ENCODE measurements around the gene IRF3. TPM values are rescaled to one million over a fixed set of nuclear protein-coding genes. Genes with fewer than 3 reads are reported as not detected.

IRF3 gene
- polyA plus RNA-seq, 1 donor (not counting 4 experiments of a cell fraction or from before 2014, with no cell fraction given), result 50.4 TPM

DNA sequence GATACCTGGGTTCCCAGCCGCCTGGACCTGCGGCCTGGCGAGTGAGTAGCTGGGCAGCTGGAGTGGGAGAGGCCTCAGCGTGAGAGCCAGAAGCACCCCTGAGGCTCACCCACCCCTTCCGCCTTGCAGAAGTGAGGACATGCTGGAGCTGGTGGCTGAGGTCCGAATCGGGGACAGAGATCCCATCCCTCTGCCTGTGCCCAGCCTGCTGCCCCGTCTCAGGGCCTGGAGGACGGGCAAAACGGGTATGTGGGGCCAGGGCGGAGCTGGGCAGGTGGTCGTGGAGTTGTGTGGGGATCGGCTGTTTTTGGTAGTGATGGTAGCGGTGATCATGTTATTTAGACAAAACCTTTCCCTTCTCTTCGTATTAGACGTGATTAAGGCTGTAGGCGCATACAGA is 19.1 kb downstream of the IRF3 start:
- H3K79me2 ChIP-seq (ENCODE audit: control insufficient read depth, insufficient read depth, low read length), result peaks cover 76% of the 10 kb centered on the region
- H3K36me3 ChIP-seq (ENCODE audit: control insufficient read depth in 2 of 2, extremely low read depth in 1 of 2, insufficient read depth in 2 of 2, low read length in 2 of 2), result peaks cover 27 to 28% of the 10 kb centered on the region in 2 experiments
- H3K9ac ChIP-seq (ENCODE audit: control insufficient read depth, extremely low read depth, insufficient read depth, low read length), result no peak overlapping the region
- no peak for FAIRE-seq
- dilution Hi-C loops (cut with MboI; ENCODE audit: extremely low pct_ligation_motif_present, low sequenced_read_pairs), result no loop called here
- H2AFZ ChIP-seq (ENCODE audit: control insufficient read depth, low read length), result no peak overlapping the region
- no peak overlapping the region for H3K27ac ChIP-seq (ENCODE audit: control insufficient read depth, insufficient read depth, low read length)
- H3K4me1 ChIP-seq (ENCODE audit: control insufficient read depth, extremely low read depth, insufficient read depth, low read length), result peaks cover 12% of the 10 kb centered on the region
- H3K9me1 ChIP-seq (ENCODE audit: control insufficient read depth, extremely low read depth, insufficient read depth, low read length), result no peaks in the 10 kb centered on the region
- TF ChIP-seq, protein P1, sequence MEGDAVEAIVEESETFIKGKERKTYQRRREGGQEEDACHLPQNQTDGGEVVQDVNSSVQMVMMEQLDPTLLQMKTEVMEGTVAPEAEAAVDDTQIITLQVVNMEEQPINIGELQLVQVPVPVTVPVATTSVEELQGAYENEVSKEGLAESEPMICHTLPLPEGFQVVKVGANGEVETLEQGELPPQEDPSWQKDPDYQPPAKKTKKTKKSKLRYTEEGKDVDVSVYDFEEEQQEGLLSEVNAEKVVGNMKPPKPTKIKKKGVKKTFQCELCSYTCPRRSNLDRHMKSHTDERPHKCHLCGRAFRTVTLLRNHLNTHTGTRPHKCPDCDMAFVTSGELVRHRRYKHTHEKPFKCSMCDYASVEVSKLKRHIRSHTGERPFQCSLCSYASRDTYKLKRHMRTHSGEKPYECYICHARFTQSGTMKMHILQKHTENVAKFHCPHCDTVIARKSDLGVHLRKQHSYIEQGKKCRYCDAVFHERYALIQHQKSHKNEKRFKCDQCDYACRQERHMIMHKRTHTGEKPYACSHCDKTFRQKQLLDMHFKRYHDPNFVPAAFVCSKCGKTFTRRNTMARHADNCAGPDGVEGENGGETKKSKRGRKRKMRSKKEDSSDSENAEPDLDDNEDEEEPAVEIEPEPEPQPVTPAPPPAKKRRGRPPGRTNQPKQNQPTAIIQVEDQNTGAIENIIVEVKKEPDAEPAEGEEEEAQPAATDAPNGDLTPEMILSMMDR (optimal IDR thresholded peaks at IDR 0.05 in 1 of 3, IDR thresholded peaks at IDR 0.05 in 1 of 3, conservative IDR thresholded peaks at IDR 0.05 in 1 of 3; ENCODE audit: extremely low read depth in 1 of 3, insufficient read depth in 2 of 3, low read length in 3 of 3), result no peak
- no peak for TF ChIP-seq EZH2 (IDR thresholded peaks at IDR 0.05; ENCODE audit: low read length)
- H3K4me2 ChIP-seq (ENCODE audit: control insufficient read depth, extremely low read depth, insufficient read depth, low read depth, low read length), result no peak overlapping the region
- no peaks in the 10 kb centered on the region for H3K27me3 ChIP-seq (ENCODE audit: control insufficient read depth, extremely low read depth, insufficient read depth, low read length)
- no peak overlapping the region for H3K4me3 ChIP-seq (ENCODE audit: control insufficient read depth in 2 of 3, extremely low read depth in 1 of 3, insufficient read depth in 2 of 3, low read depth in 1 of 3, low read length in 3 of 3)
- DNase-seq (ENCODE audit: low read depth, low spot score), result no peak
- peaks cover 6% of the 10 kb centered on the region for H4K20me1 ChIP-seq (ENCODE audit: control insufficient read depth, extremely low read depth, insufficient read depth, low read length)
- H3K9me3 ChIP-seq (ENCODE audit: control insufficient read depth, low read depth, low read length), result no peaks in the 10 kb centered on the region

DNA sequence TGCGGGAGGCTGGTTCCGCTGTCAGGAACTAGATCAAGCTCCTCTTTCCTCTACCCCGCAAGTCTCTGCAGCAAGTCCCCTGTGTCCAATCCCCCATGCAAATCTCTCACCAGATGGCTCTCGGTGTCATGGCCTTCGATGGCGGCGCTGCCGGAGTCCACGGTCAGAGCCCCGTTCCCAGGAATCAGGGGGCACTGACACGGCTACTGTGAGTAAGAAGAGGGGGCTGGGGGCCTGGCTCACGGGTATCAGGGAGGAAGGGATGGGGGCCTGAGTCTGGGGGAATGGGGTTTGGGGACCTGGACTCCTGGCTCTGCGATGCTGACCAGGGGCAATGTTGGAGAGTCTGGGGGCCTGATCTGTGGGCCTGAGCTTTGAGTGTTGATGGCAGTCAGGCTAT is 19.7 kb downstream of the IRF3 start:
- peaks cover 73% of the 10 kb centered on the region for H3K79me2 ChIP-seq (ENCODE audit: control insufficient read depth, insufficient read depth, low read length)
- no peaks in the 10 kb centered on the region for H3K27me3 ChIP-seq (ENCODE audit: control insufficient read depth, extremely low read depth, insufficient read depth, low read length)
- no peak for DNase-seq (ENCODE audit: low read depth, low spot score)
- no peak overlapping the region for H3K27ac ChIP-seq (ENCODE audit: control insufficient read depth, insufficient read depth, low read length)
- H3K9me1 ChIP-seq (ENCODE audit: control insufficient read depth, extremely low read depth, insufficient read depth, low read length), result no peaks in the 10 kb centered on the region
- dilution Hi-C loops (cut with MboI; ENCODE audit: extremely low pct_ligation_motif_present, low sequenced_read_pairs), result no loop called here
- no peak overlapping the region for H2AFZ ChIP-seq (ENCODE audit: control insufficient read depth, low read length)
- H3K9ac ChIP-seq (ENCODE audit: control insufficient read depth, extremely low read depth, insufficient read depth, low read length), result no peak overlapping the region
- FAIRE-seq, result no peak
- H3K9me3 ChIP-seq (ENCODE audit: control insufficient read depth, low read depth, low read length), result no peaks in the 10 kb centered on the region
- H4K20me1 ChIP-seq (ENCODE audit: control insufficient read depth, extremely low read depth, insufficient read depth, low read length), result peaks cover 6% of the 10 kb centered on the region
- H3K4me2 ChIP-seq (ENCODE audit: control insufficient read depth, extremely low read depth, insufficient read depth, low read depth, low read length), result no peak overlapping the region
- peaks cover 27 to 28% of the 10 kb centered on the region in 2 experiments for H3K36me3 ChIP-seq (ENCODE audit: control insufficient read depth in 2 of 2, extremely low read depth in 1 of 2, insufficient read depth in 2 of 2, low read length in 2 of 2)
- H3K4me3 ChIP-seq (ENCODE audit: control insufficient read depth in 2 of 3, extremely low read depth in 1 of 3, insufficient read depth in 2 of 3, low read depth in 1 of 3, low read length in 3 of 3), result no peak overlapping the region
- H3K4me1 ChIP-seq (ENCODE audit: control insufficient read depth, extremely low read depth, insufficient read depth, low read length), result peaks cover 15% of the 10 kb centered on the region
- TF ChIP-seq, protein P1 (optimal IDR thresholded peaks at IDR 0.05 in 1 of 3, IDR thresholded peaks at IDR 0.05 in 1 of 3, conservative IDR thresholded peaks at IDR 0.05 in 1 of 3; ENCODE audit: extremely low read depth in 1 of 3, insufficient read depth in 2 of 3, low read length in 3 of 3), result no peak
- TF ChIP-seq EZH2 (IDR thresholded peaks at IDR 0.05; ENCODE audit: low read length), result no peak

All from keratinocyte (primary cell).